Nephron progenitor cell (in vitro differentiated cells): ENCODE measurements around the gene GPRC5C.
A peak's percentile ranks its signal among the peaks of the same experiment; 100 is the strongest.

ENCODE experiments used
- DNase-seq: peaks from one replicate; pipeline ENCODE4 v3.0.0; 2021
- H3K27ac Mint-ChIP-seq: 2 replicates; pipeline ENCODE4 v1.8.0; 2021; ENCODE audit warnings: mild to moderate bottlenecking, moderate library complexity, mixed read lengths
- H3K27me3 Mint-ChIP-seq: 2 replicates; pipeline ENCODE4 v1.8.0; 2021; ENCODE audit warnings: mild to moderate bottlenecking, low read depth, mixed read lengths; ENCODE audit not compliant: poor library complexity
- H3K36me3 Mint-ChIP-seq: 2 replicates; pipeline ENCODE4 v1.8.0; 2021; ENCODE audit warnings: low read depth, mixed read lengths
- H3K4me1 Mint-ChIP-seq: 2 replicates; pipeline ENCODE4 v1.8.0; 2021; ENCODE audit warnings: mixed read lengths
- H3K4me3 Mint-ChIP-seq: 2 replicates; pipeline ENCODE4 v1.8.0; 2021; ENCODE audit warnings: mild to moderate bottlenecking, moderate library complexity, mixed read lengths
- H3K9me3 Mint-ChIP-seq: 2 replicates; pipeline ENCODE4 v1.8.0; 2021; ENCODE audit warnings: mild to moderate bottlenecking, moderate library complexity, mixed read lengths
- CTCF ChIP-seq: fragments of 200-600 bp; sonication (generic); IDR thresholded peaks from 2 replicates; pipeline ENCODE4 v1.5.0; 2021; ENCODE audit warnings: antibody characterized with exemption

The GPRC5C gene

GRCh38 chr17:74439691-74440567 is 8.0 kb downstream of the GPRC5C start:
- peaks cover 60% of the 10 kb centered on the region for H3K36me3 Mint-ChIP-seq
- no peak overlapping the region for H3K27ac Mint-ChIP-seq
- H3K4me3 Mint-ChIP-seq = no peak overlapping the region
- peaks cover 48% of the 10 kb centered on the region for H3K4me1 Mint-ChIP-seq
- H3K27me3 Mint-ChIP-seq = peaks cover 8% of the 10 kb centered on the region
- no peak for DNase-seq
- no peak for TF ChIP-seq CTCF
- peaks cover 22% of the 10 kb centered on the region for H3K9me3 Mint-ChIP-seq

- Mint-ChIP-seq H3K4me1 (peaks cover 47% of the 10 kb centered on the region), H3K27ac (no peak overlapping the region), H3K4me3 (no peak overlapping the region)
These were observed 9.6 kb downstream of the GPRC5C start for GRCh38 chr17:74441537-74441936.

GRCh38 chr17:74442291-74442669 is 10.4 kb downstream of the GPRC5C start:
- Mint-ChIP-seq H3K4me1 (peaks cover 49% of the 10 kb centered on the region), H3K27me3 (peaks cover 5% of the 10 kb centered on the region), H3K27ac (peak overlapping the region; percentile 99), H3K9me3 (peaks cover 14% of the 10 kb centered on the region), H3K4me3 (peak overlapping the region; percentile 23), H3K36me3 (peaks cover 53% of the 10 kb centered on the region)
- no peak for DNase-seq
- TF ChIP-seq CTCF = no peak

More at GRCh38 chr17:74441537-74441936, 9.6 kb downstream of the GPRC5C start:
- no peak for TF ChIP-seq CTCF
- peaks cover 53% of the 10 kb centered on the region for H3K36me3 Mint-ChIP-seq
- H3K27me3 Mint-ChIP-seq = peaks cover 5% of the 10 kb centered on the region
- DNase-seq = no peak
- H3K9me3 Mint-ChIP-seq = peaks cover 21% of the 10 kb centered on the region

GRCh38 chr17:74442670-74443515 is 11.0 kb downstream of the GPRC5C start:
- peaks cover 5% of the 10 kb centered on the region for H3K27me3 Mint-ChIP-seq
- peaks cover 55% of the 10 kb centered on the region for H3K4me1 Mint-ChIP-seq
- peaks cover 53% of the 10 kb centered on the region for H3K36me3 Mint-ChIP-seq
- peak; percentile 75 for DNase-seq
- peak overlapping the region; percentile 99 for H3K27ac Mint-ChIP-seq
- peaks cover 8% of the 10 kb centered on the region for H3K9me3 Mint-ChIP-seq
- no peak for TF ChIP-seq CTCF
- peak overlapping the region; percentile 42 for H3K4me3 Mint-ChIP-seq

- peak overlapping the region; percentile 71 for H3K27ac Mint-ChIP-seq
These were observed 11.8 kb downstream of the GPRC5C start for GRCh38 chr17:74443516-74444296.

More at GRCh38 chr17:74443516-74444296, 11.8 kb downstream of the GPRC5C start:
- DNase-seq = no peak
- TF ChIP-seq CTCF = no peak
- no peak overlapping the region for H3K4me3 Mint-ChIP-seq
- peaks cover 4% of the 10 kb centered on the region for H3K9me3 Mint-ChIP-seq
- peaks cover 5% of the 10 kb centered on the region for H3K27me3 Mint-ChIP-seq
- H3K36me3 Mint-ChIP-seq = peaks cover 48% of the 10 kb centered on the region
- peaks cover 59% of the 10 kb centered on the region for H3K4me1 Mint-ChIP-seq
